ENCODE measurements around the gene TSC22D2. TPM values are rescaled to one million over a fixed set of nuclear protein-coding genes. Genes with fewer than 3 reads are reported as not detected.

The TSC22D2 gene
- total RNA-seq, 1 donor = 16.4 TPM

GRCh38 chr3:150444371-150444770, 36.3 kb downstream of the TSC22D2 start:
- H3K4me3 ChIP-seq (ENCODE audit: low read depth, low read length) = no peak overlapping the region
- no peak for TF ChIP-seq CTCF (IDR thresholded peaks at IDR 0.05; ENCODE audit: insufficient read depth, low read depth, low read length)
- no peak for DNase-seq (ENCODE audit: low read depth)

GRCh38 chr3:150446470-150446977, 38.4 kb downstream of the TSC22D2 start:
- no peak for TF ChIP-seq CTCF (IDR thresholded peaks at IDR 0.05; ENCODE audit: insufficient read depth, low read depth, low read length)
- DNase-seq (ENCODE audit: low read depth) = no peak
- H3K4me3 ChIP-seq (ENCODE audit: low read depth, low read length) = no peak overlapping the region

GRCh38 chr3:150447084-150447483, 39.0 kb downstream of the TSC22D2 start:
- no peak for TF ChIP-seq CTCF (IDR thresholded peaks at IDR 0.05; ENCODE audit: insufficient read depth, low read depth, low read length)
- no peak overlapping the region for H3K4me3 ChIP-seq (ENCODE audit: low read depth, low read length)
- no peak for DNase-seq (ENCODE audit: low read depth)

GRCh38 chr3:150447631-150448465, 39.8 kb downstream of the TSC22D2 start:
- DNase-seq (ENCODE audit: low read depth) = no peak
- TF ChIP-seq CTCF (IDR thresholded peaks at IDR 0.05; ENCODE audit: insufficient read depth, low read depth, low read length) = no peak
- no peak overlapping the region for H3K4me3 ChIP-seq (ENCODE audit: low read depth, low read length)

- no peak overlapping the region for H3K4me3 ChIP-seq (ENCODE audit: low read depth, low read length)
- DNase-seq (ENCODE audit: low read depth) = peak; percentile 83
Observed at GRCh38 chr3:150449169-150449721, 41.1 kb downstream of the TSC22D2 start.

GRCh38 chr3:150450916-150451315, 42.8 kb downstream of the TSC22D2 start:
- DNase-seq (ENCODE audit: low read depth) = no peak
- no peak for TF ChIP-seq CTCF (IDR thresholded peaks at IDR 0.05; ENCODE audit: insufficient read depth, low read depth, low read length)
- no peak overlapping the region for H3K4me3 ChIP-seq (ENCODE audit: low read depth, low read length)

More at GRCh38 chr3:150449169-150449721, 41.1 kb downstream of the TSC22D2 start:
- TF ChIP-seq CTCF (IDR thresholded peaks at IDR 0.05; ENCODE audit: insufficient read depth, low read depth, low read length) = no peak
